ENCODE measurements around the gene SPEF2. TPM values are rescaled to one million over a fixed set of nuclear protein-coding genes. Genes with fewer than 3 reads are reported as not detected.

Gene SPEF2
- total and polyA plus RNA-seq, 2 of the 13 experiments (the other 11 are each of a cell fraction or from before 2014, with no cell fraction given), result 1.5 to 2.3 TPM

- H3K79me2 ChIP-seq (ENCODE audit: insufficient read depth, low read length), result no peaks in the 10 kb centered on the region
- H3K4me3 ChIP-seq (replicated peaks in 1 of 3; ENCODE audit: insufficient read depth in 1 of 3, low read depth in 2 of 3, low read length in 3 of 3), result no peak overlapping the region
- POLR2A ChIA-PET, result no interaction called here
- H3K36me3 ChIP-seq (replicated peaks in 1 of 2; ENCODE audit: control insufficient read depth in 1 of 2, insufficient read depth in 2 of 2, low read length in 2 of 2), result no peaks in the 10 kb centered on the region
- in situ Hi-C loops (cut with HindIII; ENCODE audit: extremely low pct_ligation_motif_present, low pct_unique_long_range_greater_than_20kb) (loop anchor here (10.0 kb wide), 1 partner anchor 151 kb away; no protein-coding TSS in a partner anchor), intact Hi-C loops (cut with micrococcal nuclease; ENCODE audit: unreplicated experiment) (no loop called here)
- H2AFZ ChIP-seq (ENCODE audit: low read length), result no peak overlapping the region
- no peaks in the 10 kb centered on the region for H4K20me1 ChIP-seq (ENCODE audit: insufficient read depth, low read length)
- TF ChIP-seq ZNF256 (CRISPR knock-in tag; conservative IDR thresholded peaks at IDR 0.05) (no peak), ELF3 (CRISPR knock-in tag; IDR thresholded peaks at IDR 0.05) (no peak), RAD51 (IDR thresholded peaks at IDR 0.05; ENCODE audit: borderline replicate concordance) (no peak), GPBP1L1 (CRISPR knock-in tag; IDR thresholded peaks at IDR 0.05) (no peak)
- DNase-seq (ENCODE audit: low spot score) (no peak), ATAC-seq (no peak), FAIRE-seq (no peak)
- no peaks in the 10 kb centered on the region; a peak in 1 of 5 replicates for H3K27me3 ChIP-seq (ENCODE audit: control insufficient read depth in 1 of 2, insufficient read depth in 2 of 2, low read length in 2 of 2)
- no TSS peak for BruUV-seq (replicated peaks)
- WGBS (ENCODE audit: low lambda C conversion rate), result 25% methylated on average over 6 of the region's 6 CpGs
- H3K9me3 ChIP-seq (ENCODE audit: low read length), result no peaks in the 10 kb centered on the region
- H3K9ac ChIP-seq (ENCODE audit: insufficient read depth, low read depth, low read length), result no peak overlapping the region
- no peaks in the 10 kb centered on the region for H3K4me1 ChIP-seq (ENCODE audit: insufficient read depth, low read length)
- CTCF ChIA-PET (ENCODE audit: low intra/inter-chr PET ratio, low total read pairs), result no interaction called here
- H3K4me2 ChIP-seq (ENCODE audit: low read depth, low read length), result no peak overlapping the region
- H3K27ac ChIP-seq (ENCODE audit: extremely low read length, insufficient read depth, low read length), result no peak overlapping the region
Observed at GRCh38 chr5:35773967-35774366, 156.3 kb downstream of the SPEF2 start.

- FAIRE-seq (no peak), ATAC-seq (no peak), DNase-seq (ENCODE audit: low spot score) (no peak)
- Histone ChIP-seq H3K4me2 (ENCODE audit: low read depth, low read length) (no peak overlapping the region), H3K9ac (ENCODE audit: insufficient read depth, low read depth, low read length) (no peak overlapping the region), H3K9me3 (ENCODE audit: low read length) (no peaks in the 10 kb centered on the region), H3K27ac (ENCODE audit: extremely low read length, insufficient read depth, low read length) (no peak overlapping the region), H3K79me2 (ENCODE audit: insufficient read depth, low read length) (no peaks in the 10 kb centered on the region), H4K20me1 (ENCODE audit: insufficient read depth, low read length) (no peaks in the 10 kb centered on the region), H3K36me3 (replicated peaks in 1 of 2; ENCODE audit: control insufficient read depth in 1 of 2, insufficient read depth in 2 of 2, low read length in 2 of 2) (no peaks in the 10 kb centered on the region), H3K27me3 (ENCODE audit: control insufficient read depth in 1 of 2, insufficient read depth in 2 of 2, low read length in 2 of 2) (no peaks in the 10 kb centered on the region; a peak in 1 of 5 replicates), H3K4me3 (replicated peaks in 1 of 3; ENCODE audit: insufficient read depth in 1 of 3, low read depth in 2 of 3, low read length in 3 of 3) (no peak overlapping the region), H3K4me1 (ENCODE audit: insufficient read depth, low read length) (no peaks in the 10 kb centered on the region), H2AFZ (ENCODE audit: low read length) (no peak overlapping the region)
- BruUV-seq (replicated peaks), result no TSS peak
- in situ Hi-C loops (cut with HindIII; ENCODE audit: extremely low pct_ligation_motif_present, low pct_unique_long_range_greater_than_20kb), result loop anchor here (10.0 kb wide), 1 partner anchor 148 kb away; no protein-coding TSS in a partner anchor
- CTCF ChIA-PET (ENCODE audit: low intra/inter-chr PET ratio, low total read pairs), result interaction anchor here (4.9 kb wide), 1 partner anchor 149 kb away, joined by 38 read pairs; no protein-coding TSS in a partner anchor
- POLR2A ChIA-PET, result no interaction called here
- intact Hi-C loops (cut with micrococcal nuclease; ENCODE audit: unreplicated experiment), result loop anchor here (1.0 to 2.0 kb wide), 2 partner anchors 39 to 126 kb away; no protein-coding TSS in a partner anchor
- no peak for TF ChIP-seq ZNF337 (CRISPR knock-in tag; IDR thresholded peaks at IDR 0.05; ENCODE audit: borderline replicate concordance, low read depth)
- TF ChIP-seq JUN (CRISPR knock-in tag; IDR thresholded peaks at IDR 0.05), result no peak
- TF ChIP-seq RERE (CRISPR knock-in tag; IDR thresholded peaks at IDR 0.05; ENCODE audit: low read depth), result no peak
- no peak for TF ChIP-seq WIZ (CRISPR knock-in tag; IDR thresholded peaks at IDR 0.05)
- no peak for TF ChIP-seq ADNP (CRISPR knock-in tag; IDR thresholded peaks at IDR 0.05)
- no peak for TF ChIP-seq ZNF232 (CRISPR knock-in tag; IDR thresholded peaks at IDR 0.05; ENCODE audit: borderline replicate concordance)
- TF ChIP-seq ZBTB26 (CRISPR knock-in tag; IDR thresholded peaks at IDR 0.05; ENCODE audit: borderline replicate concordance), result no peak
- no peak for TF ChIP-seq ZNF230 (CRISPR knock-in tag; IDR thresholded peaks at IDR 0.05)
Observed at GRCh38 chr5:35776757-35777156, 159.1 kb downstream of the SPEF2 start.
